SH-SY5Y (cell line): ENCODE results near the gene RAB3D.

Source experiments
- GATA2 ChIP-seq: IDR thresholded peaks from 2 replicates; pipeline ENCODE4 v1.6.1; 2011; ENCODE audit warnings: mild to moderate bottlenecking, low read depth, low read length
- GATA3 ChIP-seq: IDR thresholded peaks from 2 replicates; pipeline ENCODE4 v1.6.1; 2011; ENCODE audit warnings: low read depth, mild to moderate bottlenecking, low read length, moderate library complexity

The RAB3D gene

DNA sequence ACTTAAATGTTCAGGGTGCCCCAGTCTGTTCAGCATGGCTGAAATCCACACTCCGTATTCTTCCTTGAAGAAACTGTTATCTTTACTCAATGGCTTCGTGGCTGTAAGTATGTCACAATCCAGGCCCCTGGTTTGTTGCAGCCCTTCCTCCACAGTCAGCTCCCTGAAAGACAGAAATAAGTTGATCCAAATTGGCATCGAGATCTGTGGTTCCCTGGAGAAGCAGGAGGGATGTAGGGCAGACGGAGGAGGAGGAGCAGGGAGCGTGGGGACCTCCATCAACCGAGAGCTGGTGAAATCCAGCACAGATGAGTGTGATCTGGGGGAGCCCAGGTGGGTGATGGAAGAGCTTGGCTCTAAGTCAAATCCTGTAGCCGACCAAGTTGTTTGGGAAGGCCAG is 43.2 kb downstream of the RAB3D start:
- TF ChIP-seq GATA3 (no peak), GATA2 (no peak)

DNA sequence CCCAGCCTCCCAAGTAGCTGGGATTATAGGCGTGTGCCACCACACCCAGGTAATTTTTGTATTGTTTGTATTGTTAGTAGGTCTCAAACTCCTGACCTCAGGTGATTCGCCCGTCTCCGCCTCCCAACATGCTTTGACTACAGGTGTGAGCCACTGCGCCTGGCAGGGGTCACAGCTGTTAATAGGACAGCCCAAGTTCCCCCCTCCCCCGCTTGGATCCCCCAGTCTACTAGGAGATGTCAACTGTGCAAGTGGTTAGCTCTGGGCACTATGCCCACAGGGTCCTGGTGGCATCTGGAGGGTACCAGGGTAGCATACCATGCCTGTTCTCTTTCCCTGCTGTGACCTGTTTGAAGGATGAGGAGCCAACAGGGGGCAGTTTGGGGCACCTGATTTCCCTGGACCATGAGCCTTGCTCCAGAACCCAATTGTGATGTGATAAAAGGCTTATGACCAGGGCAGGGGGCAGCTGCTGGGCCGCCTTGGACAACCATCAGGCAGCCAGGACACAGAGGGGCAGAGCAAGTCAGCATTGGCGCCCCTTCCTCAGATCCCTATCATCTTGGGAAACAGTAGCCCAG is 43.7 kb downstream of the RAB3D start, which contains the start of gene TSPAN16:
Gene TSPAN16 (plus strand): TSS at position 496 of the 581 bp plus-strand sequence. CDS start 138 bp downstream, outside the sequence.
- TF ChIP-seq GATA2 (no peak), GATA3 (no peak)

DNA sequence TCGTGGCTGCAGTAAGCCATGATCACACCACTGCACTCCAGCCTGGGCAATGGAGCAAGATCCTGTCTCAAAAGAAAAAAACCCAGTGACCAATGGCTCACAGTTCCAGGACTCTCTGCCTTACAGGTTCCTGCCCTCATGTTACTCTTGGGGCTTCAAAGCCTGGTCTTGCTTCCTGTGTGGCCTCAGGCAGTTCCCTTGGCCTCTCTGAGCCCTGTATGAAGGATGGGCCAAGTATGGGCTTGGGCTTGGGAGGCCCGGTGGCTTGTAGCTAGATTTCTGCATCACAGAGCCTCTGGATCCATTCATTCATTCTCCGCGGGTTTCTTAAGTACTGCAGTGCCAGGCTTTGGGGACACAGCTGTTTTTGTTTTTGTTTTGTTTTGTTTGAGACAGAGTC is 44.3 kb downstream of the RAB3D start:
- TF ChIP-seq GATA3 (no peak), GATA2 (no peak)

- TF ChIP-seq GATA3 (no peak), GATA2 (no peak)
Measured at GRCh38 chr19:11293433-11294389, 45.7 kb downstream of the RAB3D start.

DNA sequence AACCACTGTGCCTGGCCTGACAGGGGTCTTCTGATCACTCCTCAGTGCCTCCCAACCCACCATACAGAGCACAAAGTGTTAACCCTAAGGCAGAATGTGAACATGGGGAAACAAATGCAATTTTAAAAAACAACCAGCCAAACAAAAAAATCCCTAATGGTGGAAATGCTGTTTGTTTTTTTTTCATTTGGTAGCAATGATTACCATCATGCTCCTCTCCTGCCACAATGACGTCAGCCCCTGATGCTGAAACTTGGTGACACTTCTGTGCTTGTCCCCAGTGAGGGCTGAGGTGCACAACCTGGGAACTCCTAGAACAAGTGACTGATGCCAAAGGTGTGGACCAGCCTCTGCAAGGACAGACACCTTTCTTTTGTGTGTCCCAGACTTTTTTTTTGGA is 47.5 kb downstream of the RAB3D start:
- no peak for TF ChIP-seq GATA2

DNA sequence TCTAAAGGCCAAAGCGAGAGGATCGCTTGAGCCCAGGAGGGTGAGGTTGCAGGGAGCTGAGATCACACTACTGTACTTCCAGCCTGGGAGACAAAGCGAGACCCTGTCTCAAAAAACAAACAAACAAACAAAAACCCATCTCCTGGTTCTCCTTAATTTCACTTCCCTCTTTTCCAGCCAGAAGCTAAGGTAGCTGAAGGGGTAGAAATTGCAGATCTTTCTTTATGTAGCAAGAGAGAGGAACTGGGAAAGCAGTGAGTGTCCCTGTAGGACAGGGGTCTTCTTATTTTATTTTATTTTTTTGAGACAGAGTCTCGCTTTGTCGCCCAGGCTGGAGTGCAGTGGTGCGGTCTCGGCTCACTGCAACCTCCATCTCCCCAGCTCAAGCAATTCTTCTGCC is 48.0 kb downstream of the RAB3D start:
- TF ChIP-seq GATA3 = no peak
- no peak for TF ChIP-seq GATA2

- TF ChIP-seq GATA3 = no peak
- TF ChIP-seq GATA2 = no peak
Measured at GRCh38 chr19:11290256-11290655, 49.2 kb downstream of the RAB3D start.

- TF ChIP-seq GATA3 (no peak), GATA2 (no peak)
Measured at GRCh38 chr19:11288349-11288748, 51.1 kb downstream of the RAB3D start.

DNA sequence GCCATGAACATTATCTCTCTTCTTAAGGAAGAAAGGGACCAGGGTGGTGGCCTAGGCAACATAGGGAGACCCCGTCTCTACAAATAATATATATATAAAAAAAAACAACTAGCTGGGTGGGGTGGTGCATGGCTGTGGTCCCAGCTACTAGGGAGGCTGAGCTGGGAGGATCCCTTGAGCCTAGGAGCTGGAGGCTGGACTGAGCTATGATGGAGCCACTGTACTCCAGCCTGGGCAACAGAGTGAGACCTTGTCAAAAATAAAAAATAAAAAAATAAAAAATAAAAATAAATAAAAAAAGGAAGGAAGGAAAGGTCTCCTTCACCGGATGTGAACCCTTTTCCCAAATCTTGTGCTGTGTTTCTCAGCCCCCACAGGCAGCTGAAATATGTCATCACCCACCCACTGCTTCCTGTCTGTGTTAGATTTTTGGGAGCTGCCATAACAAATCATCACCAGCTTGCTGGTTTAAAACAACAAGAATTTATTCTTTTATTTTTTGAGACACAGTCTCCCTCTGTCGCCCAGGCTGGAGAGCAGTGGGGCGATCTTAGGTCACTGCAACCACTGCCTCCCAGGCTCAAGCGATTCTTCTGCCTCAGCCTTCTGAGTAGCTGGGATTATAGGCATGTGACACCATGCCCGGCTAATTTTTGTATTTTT is 53.0 kb downstream of the RAB3D start:
- TF ChIP-seq GATA2 (no peak), GATA3 (no peak)

- TF ChIP-seq GATA2 = no peak
Measured at GRCh38 chr19:11284515-11284914, 54.9 kb downstream of the RAB3D start.

GRCh38 chr19:11281356-11282049 is 58.0 kb downstream of the RAB3D start:
- TF ChIP-seq GATA3 (no peak), GATA2 (no peak)

DNA sequence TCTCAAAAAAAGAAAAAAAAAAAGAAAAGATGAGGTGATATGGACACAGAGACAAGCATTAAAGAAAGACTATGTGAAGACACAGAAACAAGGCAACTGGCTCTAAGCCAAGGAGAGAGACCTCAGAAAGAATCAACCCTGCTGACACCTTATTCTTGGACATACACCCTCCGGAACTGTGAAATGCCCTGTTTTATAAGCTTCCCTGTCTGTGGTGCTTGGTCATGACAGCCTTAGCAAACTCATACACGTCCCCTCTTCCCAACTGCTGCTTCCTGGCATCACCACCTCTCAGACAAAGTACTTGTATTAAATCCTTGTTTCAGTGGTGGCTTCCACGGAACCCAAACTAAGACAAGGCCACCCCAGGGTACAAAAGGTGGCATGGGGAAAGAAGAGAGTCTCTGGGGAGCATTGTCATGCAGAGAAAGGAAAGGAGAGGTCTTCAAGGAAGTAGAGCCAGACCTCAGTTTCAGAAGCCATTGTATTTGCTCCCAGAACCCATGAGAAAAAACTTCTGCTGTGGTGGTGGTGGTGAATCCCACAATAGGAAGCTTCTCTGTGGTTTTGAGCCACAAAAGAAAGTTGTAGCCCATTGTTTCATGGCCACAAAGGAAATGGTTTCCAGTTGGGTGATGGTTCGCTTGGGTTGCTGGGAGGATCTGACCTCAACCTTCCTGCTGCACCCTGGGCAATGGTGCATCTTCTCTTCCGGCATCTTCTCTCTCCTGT is 59.8 kb downstream of the RAB3D start:
- TF ChIP-seq GATA3 = no peak
- no peak for TF ChIP-seq GATA2

DNA sequence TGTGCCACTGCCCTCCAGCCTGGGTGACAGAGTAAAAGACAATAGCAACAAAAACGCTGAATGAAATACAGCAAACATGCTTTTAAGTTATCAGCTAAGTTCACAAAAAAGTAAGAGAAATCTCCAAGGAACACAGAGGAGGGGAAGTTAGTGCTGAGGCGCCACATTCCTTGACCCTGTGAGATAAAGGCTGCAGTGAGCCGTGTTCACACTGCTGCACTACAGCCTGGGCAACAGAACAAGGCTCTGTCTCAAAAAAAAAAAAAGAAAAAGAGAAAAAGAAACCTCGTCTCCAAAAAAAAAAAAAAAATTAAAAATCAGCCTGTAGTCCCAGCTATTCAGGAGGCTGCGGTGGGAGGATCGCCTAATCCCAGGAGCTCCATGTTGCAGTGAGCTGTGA is 60.8 kb downstream of the RAB3D start:
- TF ChIP-seq GATA2 (no peak), GATA3 (no peak)
